Uterus (tissue), 2 donors: ENCODE results near the gene ACADM.

Source experiments
- CTCF ChIP-seq, 4 experiments: fragments of 200-600 bp in 2 of 4; fragments of 450-650 bp in 2 of 4; sonication (generic) in 2 of 4; IDR thresholded peaks; one replicate each; pipeline ENCODE4 v1.5.1; 2016 to 2019; ENCODE audit warnings: antibody characterized with exemption in 4 of 4, mild to moderate bottlenecking in 2 of 4, moderate library complexity in 1 of 4
- POLR2A ChIP-seq, 2 donors: fragments of 450-650 bp; IDR thresholded peaks; one replicate each; pipeline ENCODE4 v1.6.1; 2016; ENCODE audit warnings: antibody characterized with exemption in 2 of 2, mild to moderate bottlenecking in 1 of 2, moderate library complexity in 1 of 2

DNA sequence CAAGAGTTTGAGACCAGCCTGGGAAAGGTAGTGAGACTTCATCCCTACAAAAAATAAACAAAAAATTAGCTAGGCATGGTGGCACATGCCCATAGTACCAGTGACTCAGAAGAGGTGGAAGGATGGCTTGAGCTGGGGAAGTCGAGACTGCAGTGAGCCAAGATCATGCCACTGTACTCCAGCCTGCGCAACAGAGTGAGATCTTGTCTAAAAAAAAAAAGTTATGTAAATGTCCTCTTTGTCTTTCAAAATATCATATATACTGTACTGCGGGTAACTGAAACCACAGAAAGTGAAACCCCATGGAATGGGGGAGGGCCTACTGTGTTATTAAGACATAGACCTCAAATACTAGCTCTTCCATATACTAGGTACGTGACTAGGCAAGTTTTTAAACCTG is 20.8 kb downstream of the ACADM start:
- TF ChIP-seq CTCF (IDR thresholded peaks at IDR 0.05): no peak
- TF ChIP-seq POLR2A (IDR thresholded peaks at IDR 0.05): no peak
